Neural cell (in vitro differentiated cells): ENCODE data around the gene RAC3.

Experiments
- MXI1 ChIP-seq: fragments of 450-650 bp; conservative IDR thresholded peaks from 2 replicates; pipeline ENCODE4 v1.6.1; 2014; ENCODE audit warnings: antibody characterized with exemption, mild to moderate bottlenecking; ENCODE audit not compliant: poor library complexity, severe bottlenecking
- POLR2AphosphoS5 ChIP-seq: IDR thresholded peaks from 2 replicates; pipeline ENCODE4 v1.6.1; 2012
- RAD21 ChIP-seq: fragments of 450-650 bp; conservative IDR thresholded peaks from 2 replicates; pipeline ENCODE4 v1.6.1; 2014; ENCODE audit warnings: antibody characterized with exemption, mild to moderate bottlenecking, moderate library complexity
- SMC3 ChIP-seq: fragments of 450-650 bp; conservative IDR thresholded peaks from 2 replicates; pipeline ENCODE4 v1.6.1; 2014; ENCODE audit warnings: antibody characterized with exemption, mild to moderate bottlenecking, moderate library complexity; ENCODE audit not compliant: poor library complexity
- TAF1 ChIP-seq: IDR thresholded peaks from 2 replicates; pipeline ENCODE4 v1.6.1; 2012; ENCODE audit warnings: low read depth
- TF ChIP-seq, protein P1 (sequence below): fragments of 450-650 bp; IDR thresholded peaks from 2 replicates; pipeline ENCODE4 v1.5.1; 2014; ENCODE audit warnings: antibody characterized with exemption, mild to moderate bottlenecking, moderate library complexity; ENCODE audit not compliant: poor library complexity, severe bottlenecking
- TF ChIP-seq, protein P2 (sequence below): IDR thresholded peaks from 2 replicates; pipeline ENCODE4 v1.6.1; 2012; ENCODE audit warnings: borderline replicate concordance

DNA sequence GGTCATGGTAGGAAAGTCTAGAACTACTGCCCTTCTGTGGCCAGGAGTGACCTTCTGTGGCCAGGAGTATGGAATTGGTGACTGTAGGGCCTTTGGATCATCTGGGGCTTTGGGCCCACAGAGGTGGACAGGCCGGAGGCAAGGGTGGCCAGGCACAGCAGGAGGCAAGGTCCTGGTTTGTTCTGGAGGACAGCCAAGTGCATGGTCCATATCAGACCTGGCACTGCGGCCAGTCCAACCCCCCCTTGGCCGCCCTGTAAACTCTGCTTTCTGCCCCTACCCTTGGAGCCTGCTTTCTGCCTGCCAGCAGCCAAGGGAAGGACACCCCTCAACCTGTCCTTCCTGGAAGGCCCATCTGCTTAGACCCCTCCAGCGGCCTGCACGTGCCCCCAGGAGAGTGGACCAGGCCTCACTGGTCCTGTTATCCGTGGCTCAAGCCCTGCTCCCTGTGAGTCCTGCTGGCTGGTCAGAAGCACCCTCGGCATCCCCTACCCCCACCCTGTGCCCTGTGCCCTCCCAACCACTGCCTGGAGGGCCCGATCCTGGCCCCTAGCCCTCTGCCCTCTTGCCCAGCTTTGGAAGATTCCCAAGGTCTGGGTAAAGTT, 8.3 kb downstream of the RAC3 start:
- TF ChIP-seq SMC3 (no peak), RAD21 (no peak), POLR2AphosphoS5 (no peak), MXI1 (no peak), TAF1 (no peak)
- TF ChIP-seq, protein P1, sequence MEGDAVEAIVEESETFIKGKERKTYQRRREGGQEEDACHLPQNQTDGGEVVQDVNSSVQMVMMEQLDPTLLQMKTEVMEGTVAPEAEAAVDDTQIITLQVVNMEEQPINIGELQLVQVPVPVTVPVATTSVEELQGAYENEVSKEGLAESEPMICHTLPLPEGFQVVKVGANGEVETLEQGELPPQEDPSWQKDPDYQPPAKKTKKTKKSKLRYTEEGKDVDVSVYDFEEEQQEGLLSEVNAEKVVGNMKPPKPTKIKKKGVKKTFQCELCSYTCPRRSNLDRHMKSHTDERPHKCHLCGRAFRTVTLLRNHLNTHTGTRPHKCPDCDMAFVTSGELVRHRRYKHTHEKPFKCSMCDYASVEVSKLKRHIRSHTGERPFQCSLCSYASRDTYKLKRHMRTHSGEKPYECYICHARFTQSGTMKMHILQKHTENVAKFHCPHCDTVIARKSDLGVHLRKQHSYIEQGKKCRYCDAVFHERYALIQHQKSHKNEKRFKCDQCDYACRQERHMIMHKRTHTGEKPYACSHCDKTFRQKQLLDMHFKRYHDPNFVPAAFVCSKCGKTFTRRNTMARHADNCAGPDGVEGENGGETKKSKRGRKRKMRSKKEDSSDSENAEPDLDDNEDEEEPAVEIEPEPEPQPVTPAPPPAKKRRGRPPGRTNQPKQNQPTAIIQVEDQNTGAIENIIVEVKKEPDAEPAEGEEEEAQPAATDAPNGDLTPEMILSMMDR = no peak
- TF ChIP-seq, protein P2, sequence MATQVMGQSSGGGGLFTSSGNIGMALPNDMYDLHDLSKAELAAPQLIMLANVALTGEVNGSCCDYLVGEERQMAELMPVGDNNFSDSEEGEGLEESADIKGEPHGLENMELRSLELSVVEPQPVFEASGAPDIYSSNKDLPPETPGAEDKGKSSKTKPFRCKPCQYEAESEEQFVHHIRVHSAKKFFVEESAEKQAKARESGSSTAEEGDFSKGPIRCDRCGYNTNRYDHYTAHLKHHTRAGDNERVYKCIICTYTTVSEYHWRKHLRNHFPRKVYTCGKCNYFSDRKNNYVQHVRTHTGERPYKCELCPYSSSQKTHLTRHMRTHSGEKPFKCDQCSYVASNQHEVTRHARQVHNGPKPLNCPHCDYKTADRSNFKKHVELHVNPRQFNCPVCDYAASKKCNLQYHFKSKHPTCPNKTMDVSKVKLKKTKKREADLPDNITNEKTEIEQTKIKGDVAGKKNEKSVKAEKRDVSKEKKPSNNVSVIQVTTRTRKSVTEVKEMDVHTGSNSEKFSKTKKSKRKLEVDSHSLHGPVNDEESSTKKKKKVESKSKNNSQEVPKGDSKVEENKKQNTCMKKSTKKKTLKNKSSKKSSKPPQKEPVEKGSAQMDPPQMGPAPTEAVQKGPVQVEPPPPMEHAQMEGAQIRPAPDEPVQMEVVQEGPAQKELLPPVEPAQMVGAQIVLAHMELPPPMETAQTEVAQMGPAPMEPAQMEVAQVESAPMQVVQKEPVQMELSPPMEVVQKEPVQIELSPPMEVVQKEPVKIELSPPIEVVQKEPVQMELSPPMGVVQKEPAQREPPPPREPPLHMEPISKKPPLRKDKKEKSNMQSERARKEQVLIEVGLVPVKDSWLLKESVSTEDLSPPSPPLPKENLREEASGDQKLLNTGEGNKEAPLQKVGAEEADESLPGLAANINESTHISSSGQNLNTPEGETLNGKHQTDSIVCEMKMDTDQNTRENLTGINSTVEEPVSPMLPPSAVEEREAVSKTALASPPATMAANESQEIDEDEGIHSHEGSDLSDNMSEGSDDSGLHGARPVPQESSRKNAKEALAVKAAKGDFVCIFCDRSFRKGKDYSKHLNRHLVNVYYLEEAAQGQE = no peak
